Neutrophil (primary cell): ENCODE measurements around the gene HMGCS1.
"Not testable (repeated sequence)": the region's sequence is repeated elsewhere in the genome, so short reads cannot be mapped to it uniquely, and the experiment has no call there.

Experiments
- H3K27ac ChIP-seq: fragments of 200-600 bp; sonication (generic); 2 replicates; pipeline ENCODE4 v1.5.1; 2016; ENCODE audit warnings: mild to moderate bottlenecking, moderate library complexity
- H3K27me3 ChIP-seq: fragments of 200-600 bp; sonication (generic); 2 replicates; pipeline ENCODE4 v1.6.0; 2016; ENCODE audit warnings: mild to moderate bottlenecking
- H3K36me3 ChIP-seq: fragments of 200-600 bp; sonication (generic); 2 replicates; pipeline ENCODE4 v1.5.1; 2017
- H3K4me1 ChIP-seq, 2 experiments: fragments of 200-600 bp in 1 of 2; sonication (generic) in 1 of 2; 1 replicate in 1 of 2; 2 replicates in 1 of 2; pipeline versions ENCODE4 v1.5.1 to v1.6.1; 2013 to 2016; ENCODE audit warnings: low read depth in 1 of 2, low read length in 1 of 2, mild to moderate bottlenecking in 1 of 2, moderate library complexity in 1 of 2; ENCODE audit not compliant: control insufficient read depth in 1 of 2, insufficient read depth in 1 of 2
- H3K4me3 ChIP-seq, 2 experiments: fragments of 200-600 bp in 1 of 2; sonication (generic) in 1 of 2; 1 replicate in 1 of 2; 2 replicates in 1 of 2; pipeline ENCODE4 v1.5.1; 2013 to 2016; ENCODE audit warnings: low read depth in 1 of 2, low read length in 1 of 2, mild to moderate bottlenecking in 1 of 2, moderate library complexity in 1 of 2
- H3K9me3 ChIP-seq: fragments of 200-600 bp; sonication (generic); 2 replicates; pipeline ENCODE4 v1.5.1; 2016
- TF ChIP-seq, protein P1 (sequence below): fragments of 200-600 bp; sonication (generic); IDR thresholded peaks from 2 replicates; pipeline ENCODE4 v1.5.1; 2016; ENCODE audit warnings: antibody characterized with exemption

HMGCS1 gene

DNA sequence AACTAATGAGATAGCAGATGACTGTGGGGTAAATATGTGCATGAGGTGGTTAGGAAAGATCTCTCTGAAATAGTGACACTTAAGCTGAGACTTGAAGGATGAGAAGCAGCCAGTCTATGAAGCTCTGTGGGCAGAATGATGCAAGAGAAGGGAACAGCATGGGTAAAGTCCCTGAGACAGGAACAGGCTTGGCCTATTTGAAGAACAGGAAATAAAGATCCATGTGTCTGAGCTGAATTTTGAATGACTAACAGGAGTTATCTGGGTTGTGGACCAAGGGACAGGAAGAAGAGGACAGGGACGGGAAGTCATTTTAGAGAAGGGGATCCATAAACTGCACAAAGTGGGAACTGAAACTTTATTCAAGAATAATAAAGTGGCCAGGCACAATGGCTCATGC, 25.6 kb upstream of the HMGCS1 start:
- no peak overlapping the region for H3K27ac ChIP-seq
- H3K9me3 ChIP-seq, result no peaks in the 10 kb centered on the region
- no peaks in the 10 kb centered on the region for H3K27me3 ChIP-seq
- TF ChIP-seq, protein P1, sequence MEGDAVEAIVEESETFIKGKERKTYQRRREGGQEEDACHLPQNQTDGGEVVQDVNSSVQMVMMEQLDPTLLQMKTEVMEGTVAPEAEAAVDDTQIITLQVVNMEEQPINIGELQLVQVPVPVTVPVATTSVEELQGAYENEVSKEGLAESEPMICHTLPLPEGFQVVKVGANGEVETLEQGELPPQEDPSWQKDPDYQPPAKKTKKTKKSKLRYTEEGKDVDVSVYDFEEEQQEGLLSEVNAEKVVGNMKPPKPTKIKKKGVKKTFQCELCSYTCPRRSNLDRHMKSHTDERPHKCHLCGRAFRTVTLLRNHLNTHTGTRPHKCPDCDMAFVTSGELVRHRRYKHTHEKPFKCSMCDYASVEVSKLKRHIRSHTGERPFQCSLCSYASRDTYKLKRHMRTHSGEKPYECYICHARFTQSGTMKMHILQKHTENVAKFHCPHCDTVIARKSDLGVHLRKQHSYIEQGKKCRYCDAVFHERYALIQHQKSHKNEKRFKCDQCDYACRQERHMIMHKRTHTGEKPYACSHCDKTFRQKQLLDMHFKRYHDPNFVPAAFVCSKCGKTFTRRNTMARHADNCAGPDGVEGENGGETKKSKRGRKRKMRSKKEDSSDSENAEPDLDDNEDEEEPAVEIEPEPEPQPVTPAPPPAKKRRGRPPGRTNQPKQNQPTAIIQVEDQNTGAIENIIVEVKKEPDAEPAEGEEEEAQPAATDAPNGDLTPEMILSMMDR, result no peak
- no peak overlapping the region for H3K4me3 ChIP-seq
- H3K36me3 ChIP-seq, result no peaks in the 10 kb centered on the region
- H3K4me1 ChIP-seq, result no peaks in the 10 kb centered on the region

DNA sequence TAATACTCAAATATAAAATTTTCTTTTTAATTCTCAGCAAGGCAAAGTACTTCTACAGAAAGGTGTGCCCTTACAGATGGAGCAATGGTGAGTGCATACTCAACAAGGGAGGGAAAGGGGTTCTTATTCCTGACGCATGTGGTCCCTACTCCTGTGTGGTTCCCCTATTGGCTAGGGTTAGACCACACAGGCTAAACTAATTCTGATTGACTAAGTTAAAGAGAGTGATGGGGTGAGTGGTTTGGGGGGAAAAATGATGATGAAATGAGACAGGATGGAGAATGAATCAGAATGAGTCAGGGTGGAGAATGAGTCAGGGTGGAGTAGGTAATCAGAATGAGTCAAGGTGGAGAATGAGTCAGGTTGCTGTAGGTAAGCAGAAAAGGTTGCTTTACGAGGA, 22.9 kb upstream of the HMGCS1 start:
- H3K4me1 ChIP-seq, result no peaks in the 10 kb centered on the region
- TF ChIP-seq, protein P1, result no peak
- H3K27ac ChIP-seq, result no peak overlapping the region
- no peak overlapping the region for H3K4me3 ChIP-seq
- H3K27me3 ChIP-seq, result no peaks in the 10 kb centered on the region
- no peaks in the 10 kb centered on the region for H3K36me3 ChIP-seq
- no peaks in the 10 kb centered on the region for H3K9me3 ChIP-seq

DNA sequence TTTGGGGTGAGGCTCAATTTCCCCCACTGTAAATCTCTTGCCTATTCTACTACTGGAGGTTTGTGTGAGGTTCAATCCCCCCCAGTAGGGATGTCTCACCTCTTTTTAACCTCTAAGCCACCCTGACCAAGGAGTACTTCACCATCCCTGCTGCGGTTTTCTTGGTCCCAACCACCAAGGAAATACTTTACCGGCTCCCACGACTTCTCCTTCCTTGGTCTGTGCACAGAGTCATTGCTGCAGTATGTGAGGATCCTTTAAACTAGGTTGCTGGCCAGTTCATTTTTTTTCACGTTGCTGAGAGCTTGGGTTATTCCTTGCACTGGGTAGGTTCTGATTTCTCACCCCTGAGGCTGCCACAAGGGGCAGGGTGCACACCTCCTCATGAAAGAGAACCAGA, 22.5 kb upstream of the HMGCS1 start:
- Histone ChIP-seq H3K4me3 (no peak overlapping the region), H3K27ac (no peak overlapping the region), H3K27me3 (no peaks in the 10 kb centered on the region), H3K9me3 (no peaks in the 10 kb centered on the region), H3K4me1 (no peaks in the 10 kb centered on the region), H3K36me3 (no peaks in the 10 kb centered on the region)
- TF ChIP-seq, protein P1, result no peak

DNA sequence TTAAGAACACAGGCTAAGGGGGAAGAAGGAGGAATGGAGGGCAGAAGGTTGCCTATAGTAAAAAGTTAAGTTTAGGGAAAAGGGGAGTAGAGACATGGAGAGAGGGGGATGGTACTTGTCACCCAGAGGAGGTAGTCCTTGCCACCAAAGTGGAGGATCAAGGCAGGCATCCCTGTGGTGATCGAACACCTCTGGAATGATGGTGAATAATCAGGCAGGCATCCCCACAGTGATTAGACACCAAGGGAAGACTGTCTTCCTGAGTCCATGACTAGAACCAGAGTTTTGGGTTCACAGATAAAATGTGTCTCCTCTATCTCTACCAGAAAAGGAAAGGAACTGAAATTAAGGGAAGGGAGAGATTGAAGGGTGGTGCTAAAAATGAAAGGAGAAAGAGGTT, 19.2 kb upstream of the HMGCS1 start:
- TF ChIP-seq, protein P1, result no peak
- Histone ChIP-seq H3K4me1 (no peaks in the 10 kb centered on the region), H3K9me3 (no peaks in the 10 kb centered on the region), H3K27ac (no peak overlapping the region), H3K36me3 (no peaks in the 10 kb centered on the region), H3K27me3 (peaks cover 3% of the 10 kb centered on the region), H3K4me3 (no peak overlapping the region)

DNA sequence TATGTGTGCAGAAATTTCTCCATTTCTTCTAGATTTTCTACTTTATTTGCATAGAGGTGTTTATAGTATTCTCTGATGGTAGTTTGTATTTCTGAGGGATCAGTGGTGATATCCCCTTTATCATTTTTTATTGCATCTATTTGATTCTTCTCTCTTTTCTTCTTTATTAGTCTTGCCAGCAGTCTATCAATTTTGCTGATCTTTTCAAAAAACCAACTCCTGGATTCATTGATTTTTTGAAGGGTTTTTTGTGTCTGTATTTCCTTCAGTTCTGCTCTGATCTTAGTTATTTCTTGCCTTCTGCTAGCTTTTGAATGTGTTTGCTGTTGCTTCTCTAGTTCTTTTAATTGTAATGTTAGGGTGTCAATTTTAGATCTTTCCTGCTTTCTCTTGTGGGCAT, 12.4 kb upstream of the HMGCS1 start:
- not testable (repeated sequence) for H3K27me3 ChIP-seq, H3K9me3 ChIP-seq

DNA sequence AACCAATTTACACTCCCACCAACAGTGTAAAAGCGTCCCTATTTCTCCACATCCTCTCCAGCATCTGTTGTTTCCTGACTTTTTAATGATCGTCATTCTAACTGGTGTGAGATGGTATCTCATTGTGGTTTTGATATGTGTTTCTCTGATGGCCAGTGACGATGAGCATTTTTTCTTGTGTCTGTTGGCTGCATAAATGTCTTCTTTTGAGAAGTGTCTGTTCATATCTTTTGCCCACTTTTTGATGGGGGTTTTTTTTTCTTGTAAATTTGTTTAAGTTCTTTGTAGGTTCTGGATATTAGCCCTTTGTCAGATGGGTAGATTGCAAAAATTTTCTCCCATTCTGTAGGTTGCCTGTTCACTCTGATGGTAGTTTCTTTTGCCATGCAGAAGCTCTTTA, 10.3 kb upstream of the HMGCS1 start:
- H3K27ac ChIP-seq, H3K4me1 ChIP-seq, H3K27me3 ChIP-seq, H3K9me3 ChIP-seq, H3K36me3 ChIP-seq, H3K4me3 ChIP-seq: not testable (repeated sequence)

More for the DNA sequence above, 12.4 kb upstream of the HMGCS1 start:
- not testable (repeated sequence) for H3K4me3 ChIP-seq, H3K27ac ChIP-seq, H3K4me1 ChIP-seq, H3K36me3 ChIP-seq

DNA sequence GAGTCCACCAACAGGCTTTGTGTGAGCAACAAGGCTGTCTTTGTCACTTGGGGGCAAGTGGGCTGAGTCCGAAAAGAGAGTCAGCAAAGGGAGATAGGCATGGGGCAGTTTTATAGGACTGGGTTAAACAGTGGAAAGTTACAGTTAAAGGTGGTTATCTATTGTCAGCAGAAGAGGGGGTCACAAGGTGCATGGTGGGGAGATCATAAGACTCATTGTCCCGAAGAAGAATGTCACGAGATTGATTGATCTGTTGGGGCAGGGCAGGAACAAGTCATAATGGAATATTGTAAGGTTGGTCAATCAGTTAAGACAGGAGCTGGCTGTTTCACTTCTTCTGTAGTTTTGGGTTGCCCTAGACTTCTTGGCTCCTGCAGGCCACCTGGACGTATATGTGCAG, 7.6 kb upstream of the HMGCS1 start:
- TF ChIP-seq, protein P1, result no peak

More for the DNA sequence above, 7.6 kb upstream of the HMGCS1 start:
- H3K4me1 ChIP-seq, result no peaks in the 10 kb centered on the region
- H3K4me3 ChIP-seq, result no peak overlapping the region
- no peaks in the 10 kb centered on the region for H3K9me3 ChIP-seq
- H3K27me3 ChIP-seq, result peaks cover under 1% of the 10 kb centered on the region
- no peaks in the 10 kb centered on the region for H3K36me3 ChIP-seq
- no peak overlapping the region for H3K27ac ChIP-seq
